K562 (cell line): ENCODE results near the gene IL11. TPM values are rescaled to one million over a fixed set of nuclear protein-coding genes. Genes with fewer than 3 reads are reported as not detected.
A peak's percentile ranks its signal among the peaks of the same experiment; 100 is the strongest.

Experiments used
- CBX2 ChIP-seq: fragments of 200-600 bp; sonication (generic); IDR thresholded peaks from one replicate; pipeline ENCODE4 v1.6.1; 2012; ENCODE audit warnings: mild to moderate bottlenecking, low read length, inconsistent platforms; ENCODE audit not compliant: insufficient read depth, poor library complexity, severe bottlenecking
- CHD2 ChIP-seq: IDR thresholded peaks from 2 replicates; pipeline ENCODE4 v1.6.1; 2011; ENCODE audit warnings: low read depth, low read length
- E2F6 ChIP-seq, 2 experiments: IDR thresholded peaks; 2 replicates each; pipeline ENCODE4 v1.6.1; 2011; ENCODE audit warnings: borderline replicate concordance in 1 of 2, control low read depth in 1 of 2, low read depth in 1 of 2, low read length in 1 of 2, mild to moderate bottlenecking in 1 of 2, mixed read lengths in 1 of 2, moderate library complexity in 1 of 2; ENCODE audit not compliant: insufficient read depth in 1 of 2, insufficient read length in 1 of 2, poor library complexity in 1 of 2, severe bottlenecking in 1 of 2; ENCODE audit errors: extremely low read depth in 1 of 2
- GABPB1 ChIP-seq: sonication (generic); formaldehyde crosslinking; IDR thresholded peaks from 2 replicates; pipeline ENCODE4 v1.8.0; 2022; ENCODE audit warnings: mild to moderate bottlenecking, missing genetic modification reagents
- HINFP ChIP-seq: fragments of 450-650 bp; conservative IDR thresholded peaks from 2 replicates; pipeline ENCODE4 v1.6.1; 2016; ENCODE audit warnings: missing genetic modification characterization, low read depth, mild to moderate bottlenecking, control low read depth, missing compliant biosample characterization
- MTA2 ChIP-seq: fragments of 450-650 bp; IDR thresholded peaks from 2 replicates; pipeline ENCODE4 v1.6.1; 2016; ENCODE audit warnings: low read depth
- PRDM10 ChIP-seq: fragments of 450-650 bp; IDR thresholded peaks from 2 replicates; pipeline ENCODE4 v1.6.1; 2018; ENCODE audit not compliant: partially characterized antibody
- RBM39 ChIP-seq: fragments of 200-400 bp; formaldehyde crosslinking; optimal IDR thresholded peaks from 2 replicates; pipeline ENCODE3; 2018; ENCODE audit warnings: low read depth, low read length
- ZNF407 ChIP-seq: fragments of 450-650 bp; IDR thresholded peaks from 2 replicates; pipeline ENCODE4 v1.6.1; 2016; ENCODE audit warnings: low read depth
- ZNF551 ChIP-seq: fragments of 250-450 bp; sonication (Bioruptor Pico); IDR thresholded peaks from 2 replicates; pipeline ENCODE4 v1.5.0; 2021; ENCODE audit warnings: mild to moderate bottlenecking, moderate library complexity
- polyA plus RNA-seq, 8 experiments: library from polyadenylated mRNA; depleted of rRNA in 4 of 8; stranded (reverse) in 5 of 8; unstranded in 3 of 8; fragments of >200 nt; fragmentation: Nextera tagmentation in 2 of 8; fragmentation: Illumina TruSeq in 1 of 8; extraction: Ambion mirVana in 2 of 8; extraction: Trizol in 1 of 8; gene quantifications; 2 replicates each; pipeline versions ENCODE4 v1.2.1 to v1.2.3, GENCODE V29; 2011 to 2014; ENCODE audit warnings: inconsistent platforms in 1 of 8, missing spikeins in 1 of 8
- total RNA-seq, 7 experiments: library from RNA; depleted of rRNA in 6 of 7; stranded (reverse); fragments of >200 nt in 6 of 7; fragmentation: Illumina TruSeq in 2 of 7; extraction: Trizol in 2 of 7; gene quantifications; 2 replicates each; pipeline versions ENCODE4 v1.2.1 to v1.2.3, GENCODE V29; 2011 to 2021; ENCODE audit warnings: low replicate concordance in 1 of 7

The IL11 gene
- total and polyA plus RNA-seq, 9 of the 15 experiments (the other 6 are each of a cell fraction or from before 2014, with no cell fraction given), result 0.04 to 0.42 (median 0.06) TPM; not detected in 6

- TF ChIP-seq ZNF407 (no peak), CHD2 (no peak), ZNF551 (no peak), MTA2 (no peak), GABPB1 (peak; percentile 40; the same call in 1 of the 2 replicates), HINFP (tag) (no peak), E2F6 (IDR thresholded peaks at IDR 0.05; ENCODE audit: borderline replicate concordance in 1 of 2, extremely low read depth in 1 of 2, insufficient read depth in 1 of 2, insufficient read length in 1 of 2, low read depth in 1 of 2, low read length in 1 of 2, poor library complexity in 1 of 2, severe bottlenecking in 1 of 2) (peak; percentile 44 to 73), CBX2 (no peak), RBM39 (no peak), PRDM10 (peak; percentile 87)
Observed at GRCh38 chr19:55353803-55354697, 16.2 kb downstream of the IL11 start (continued).
